ENCODE measurements around the gene SORL1.

DNA sequence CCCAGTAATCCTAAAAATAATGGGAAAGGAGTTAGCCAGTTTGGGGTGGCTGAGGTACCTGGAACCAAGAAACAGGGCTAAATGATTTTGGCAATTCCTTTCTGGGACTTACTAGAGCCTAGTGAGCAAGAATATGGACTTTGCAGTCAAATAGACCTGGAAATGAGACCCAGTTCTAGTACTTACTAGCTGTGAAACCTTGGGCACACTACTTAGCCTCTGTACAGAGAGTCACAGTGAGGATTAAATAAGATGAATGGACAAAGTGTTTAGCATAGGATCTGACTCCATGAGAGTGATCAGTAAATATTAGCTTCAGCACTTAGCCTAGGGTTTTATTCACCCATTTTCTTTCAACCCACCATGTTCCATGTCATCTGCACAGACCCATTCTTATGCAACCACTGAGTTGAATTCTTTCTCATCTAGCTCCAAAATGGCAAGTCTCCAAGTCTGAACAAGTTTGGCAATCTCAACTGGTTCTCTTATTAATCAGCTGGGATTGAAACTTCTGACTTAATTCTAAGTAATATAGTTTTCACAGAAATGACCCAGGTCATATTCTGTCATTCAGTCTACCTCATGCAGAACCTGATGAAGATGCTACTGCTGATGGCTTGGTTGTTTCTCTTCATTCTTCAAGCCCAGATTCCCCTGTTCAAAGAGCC, 15.0 kb upstream of the SORL1 start:
- TF ChIP-seq, protein P1, sequence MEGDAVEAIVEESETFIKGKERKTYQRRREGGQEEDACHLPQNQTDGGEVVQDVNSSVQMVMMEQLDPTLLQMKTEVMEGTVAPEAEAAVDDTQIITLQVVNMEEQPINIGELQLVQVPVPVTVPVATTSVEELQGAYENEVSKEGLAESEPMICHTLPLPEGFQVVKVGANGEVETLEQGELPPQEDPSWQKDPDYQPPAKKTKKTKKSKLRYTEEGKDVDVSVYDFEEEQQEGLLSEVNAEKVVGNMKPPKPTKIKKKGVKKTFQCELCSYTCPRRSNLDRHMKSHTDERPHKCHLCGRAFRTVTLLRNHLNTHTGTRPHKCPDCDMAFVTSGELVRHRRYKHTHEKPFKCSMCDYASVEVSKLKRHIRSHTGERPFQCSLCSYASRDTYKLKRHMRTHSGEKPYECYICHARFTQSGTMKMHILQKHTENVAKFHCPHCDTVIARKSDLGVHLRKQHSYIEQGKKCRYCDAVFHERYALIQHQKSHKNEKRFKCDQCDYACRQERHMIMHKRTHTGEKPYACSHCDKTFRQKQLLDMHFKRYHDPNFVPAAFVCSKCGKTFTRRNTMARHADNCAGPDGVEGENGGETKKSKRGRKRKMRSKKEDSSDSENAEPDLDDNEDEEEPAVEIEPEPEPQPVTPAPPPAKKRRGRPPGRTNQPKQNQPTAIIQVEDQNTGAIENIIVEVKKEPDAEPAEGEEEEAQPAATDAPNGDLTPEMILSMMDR (IDR thresholded peaks at IDR 0.05; ENCODE audit: poor library complexity, severe bottlenecking) = no peak
- no peak for TF ChIP-seq EZH2 (IDR thresholded peaks at IDR 0.05; ENCODE audit: borderline replicate concordance, insufficient read depth, low read length, poor library complexity, severe bottlenecking)
- TF ChIP-seq POLR2AphosphoS5 (IDR thresholded peaks at IDR 0.05) = no peak
- no peak for TF ChIP-seq SMC3 (conservative IDR thresholded peaks at IDR 0.05; ENCODE audit: poor library complexity)
- no peak for TF ChIP-seq TAF1 (IDR thresholded peaks at IDR 0.05; ENCODE audit: low read depth)
- no peak for TF ChIP-seq REST (IDR thresholded peaks at IDR 0.05; ENCODE audit: borderline replicate concordance)

Data from neural cell (in vitro differentiated cells).